GM12873 (cell line): ENCODE data around the gene GPALPP1.

Source experiments
- TF ChIP-seq, protein P1 (sequence below): IDR thresholded peaks from 2 replicates; pipeline ENCODE4 v1.5.1; 2012; ENCODE audit warnings: low read depth, mild to moderate bottlenecking, moderate library complexity, low read length, control low read depth; ENCODE audit not compliant: insufficient read depth; ENCODE audit errors: missing control alignments

GPALPP1 gene

DNA sequence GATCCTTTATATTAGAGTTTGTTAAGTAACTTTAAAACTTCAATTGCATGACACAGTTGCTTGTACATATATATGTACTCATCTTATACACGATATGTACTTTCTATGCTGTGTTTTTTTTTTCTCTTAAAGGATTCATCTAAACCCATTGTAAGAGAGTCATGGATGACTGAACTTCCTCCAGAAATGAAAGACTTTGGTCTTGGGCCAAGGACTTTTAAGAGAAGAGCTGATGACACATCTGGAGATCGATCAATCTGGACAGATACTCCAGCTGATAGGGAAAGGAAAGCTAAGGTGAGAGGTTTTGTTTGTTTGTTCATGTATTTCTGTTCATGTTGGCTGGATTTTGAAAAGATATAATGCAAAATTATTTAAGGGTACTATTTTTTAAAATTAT lies 26.0 kb downstream of the GPALPP1 start:
- TF ChIP-seq, protein P1, sequence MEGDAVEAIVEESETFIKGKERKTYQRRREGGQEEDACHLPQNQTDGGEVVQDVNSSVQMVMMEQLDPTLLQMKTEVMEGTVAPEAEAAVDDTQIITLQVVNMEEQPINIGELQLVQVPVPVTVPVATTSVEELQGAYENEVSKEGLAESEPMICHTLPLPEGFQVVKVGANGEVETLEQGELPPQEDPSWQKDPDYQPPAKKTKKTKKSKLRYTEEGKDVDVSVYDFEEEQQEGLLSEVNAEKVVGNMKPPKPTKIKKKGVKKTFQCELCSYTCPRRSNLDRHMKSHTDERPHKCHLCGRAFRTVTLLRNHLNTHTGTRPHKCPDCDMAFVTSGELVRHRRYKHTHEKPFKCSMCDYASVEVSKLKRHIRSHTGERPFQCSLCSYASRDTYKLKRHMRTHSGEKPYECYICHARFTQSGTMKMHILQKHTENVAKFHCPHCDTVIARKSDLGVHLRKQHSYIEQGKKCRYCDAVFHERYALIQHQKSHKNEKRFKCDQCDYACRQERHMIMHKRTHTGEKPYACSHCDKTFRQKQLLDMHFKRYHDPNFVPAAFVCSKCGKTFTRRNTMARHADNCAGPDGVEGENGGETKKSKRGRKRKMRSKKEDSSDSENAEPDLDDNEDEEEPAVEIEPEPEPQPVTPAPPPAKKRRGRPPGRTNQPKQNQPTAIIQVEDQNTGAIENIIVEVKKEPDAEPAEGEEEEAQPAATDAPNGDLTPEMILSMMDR, result no peak

DNA sequence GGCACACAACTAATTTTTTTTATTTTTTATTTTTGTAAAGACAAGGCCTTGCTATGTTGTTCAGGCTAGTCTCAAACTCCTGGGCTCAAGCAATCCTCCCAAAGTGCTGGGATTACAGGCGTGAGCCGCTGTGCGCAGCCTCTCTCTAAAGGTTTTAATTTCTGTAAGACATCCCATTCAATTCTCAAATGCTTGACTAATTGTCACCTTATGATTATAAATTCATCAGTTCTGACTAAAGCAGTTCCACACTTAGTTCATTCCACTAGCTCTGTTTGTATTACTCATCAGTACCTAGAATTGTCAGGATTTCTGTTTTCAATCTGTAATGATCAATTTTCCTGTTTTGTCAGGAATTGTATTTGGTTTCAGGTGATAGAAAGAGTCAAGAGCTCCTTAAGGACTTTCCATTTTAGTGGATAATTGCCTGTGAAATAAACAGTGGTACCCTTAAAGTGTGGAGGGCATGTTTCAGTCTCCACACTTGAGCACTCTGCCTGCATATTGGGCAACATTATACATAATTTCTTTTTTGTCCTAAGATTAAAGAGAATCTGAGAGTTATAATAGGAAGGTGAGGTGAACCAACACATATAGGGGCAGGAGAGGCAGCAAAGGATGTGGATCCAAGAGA lies 27.6 kb downstream of the GPALPP1 start:
- TF ChIP-seq, protein P1, result no peak

- TF ChIP-seq, protein P1, result no peak
Measured at GRCh38 chr13:45021250-45021649, 31.9 kb downstream of the GPALPP1 start.

DNA sequence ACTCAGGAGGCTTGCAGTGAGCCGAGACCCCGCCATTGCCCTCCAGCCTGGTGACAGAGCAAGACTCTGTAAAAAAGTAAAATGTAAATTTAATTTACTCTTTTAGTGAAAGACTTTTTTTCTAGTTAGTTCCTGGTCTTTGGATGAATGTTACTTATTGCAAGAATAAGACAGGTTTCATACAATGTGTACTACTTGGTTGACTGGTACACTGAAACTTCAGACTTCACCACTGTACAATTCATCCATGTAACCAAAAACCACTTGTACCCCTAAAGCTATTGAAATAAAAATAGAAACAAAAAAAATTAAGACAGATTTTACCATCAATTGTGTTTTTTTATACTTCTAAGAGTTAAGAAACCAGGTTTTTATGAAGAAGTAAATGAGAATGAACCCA lies 35.5 kb downstream of the GPALPP1 start:
- TF ChIP-seq, protein P1, result no peak

GRCh38 chr13:45034342-45034741 lies 45.0 kb downstream of the GPALPP1 start:
- TF ChIP-seq, protein P1, result no peak

DNA sequence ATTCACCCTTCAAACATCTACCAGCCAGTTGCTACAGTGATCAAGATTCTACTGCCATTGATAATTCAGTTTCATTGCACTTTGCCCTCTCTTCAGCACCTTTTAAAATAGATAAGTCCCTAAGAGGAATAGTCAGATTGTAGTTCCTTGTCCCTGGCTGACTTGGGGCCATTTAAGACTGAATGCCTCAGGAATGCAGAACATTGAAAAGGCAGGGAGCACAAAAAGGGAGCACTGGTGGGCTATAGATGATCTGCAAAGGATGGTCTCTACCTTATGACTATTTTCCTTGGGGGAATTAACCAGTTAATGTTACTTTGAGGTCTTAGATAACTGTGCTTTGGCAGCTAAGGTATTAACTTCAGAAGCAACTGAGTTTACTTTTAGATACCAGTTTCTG lies 46.9 kb downstream of the GPALPP1 start:
- TF ChIP-seq, protein P1, result no peak

DNA sequence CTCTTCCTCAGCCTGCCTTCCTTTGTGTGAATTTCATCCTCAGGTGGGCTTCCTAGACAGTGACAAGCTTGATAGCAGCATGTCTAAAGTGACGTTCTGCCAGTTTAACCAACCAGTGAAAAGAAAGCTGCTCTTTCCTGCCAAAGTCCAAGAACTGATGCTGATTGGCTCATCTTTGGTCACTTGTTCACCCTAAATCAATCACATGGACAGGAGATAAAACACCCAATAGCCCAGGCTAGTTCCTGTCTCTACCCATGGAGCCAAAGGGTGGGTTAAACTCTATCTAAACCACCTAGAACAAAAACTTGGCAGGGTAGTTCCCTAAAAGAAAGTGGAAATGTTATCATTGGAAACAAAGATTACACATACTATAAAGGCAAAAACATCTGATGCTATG lies 50.8 kb downstream of the GPALPP1 start:
- TF ChIP-seq, protein P1, result no peak
